GM19328 (cell line): ENCODE measurements around the gene MYORG.
"Not testable (repeated sequence)": the region's sequence is repeated elsewhere in the genome, so short reads cannot be mapped to it uniquely, and the experiment has no call there.

Source experiments
- ATAC-seq: cut with Tn5 transposase; IDR thresholded peaks from one replicate; pipeline ENCODE4 v1.9.1; 2021; ENCODE audit warnings: mild to moderate bottlenecking, moderate library complexity; ENCODE audit not compliant: unreplicated experiment

Gene MYORG

GRCh38 chr9:34370335-34370969 lies 6.2 kb downstream of the MYORG start:
- ATAC-seq: no peak

- ATAC-seq: no peak
Observed at GRCh38 chr9:34369636-34370035, 7.1 kb downstream of the MYORG start.

GRCh38 chr9:34368796-34369195 lies 7.9 kb downstream of the MYORG start:
- ATAC-seq: not testable (repeated sequence)

- ATAC-seq: not testable (repeated sequence)
Observed at GRCh38 chr9:34367751-34368410, 8.8 kb downstream of the MYORG start.

GRCh38 chr9:34366365-34366764 lies 10.3 kb downstream of the MYORG start:
- ATAC-seq: no peak

GRCh38 chr9:34365282-34365681 lies 11.4 kb downstream of the MYORG start:
- ATAC-seq: no peak

GRCh38 chr9:34363619-34364351 lies 12.9 kb downstream of the MYORG start:
- no peak for ATAC-seq

- no peak for ATAC-seq
Observed at GRCh38 chr9:34362614-34363214, 14.0 kb downstream of the MYORG start.

GRCh38 chr9:34352957-34353356 lies 23.7 kb downstream of the MYORG start:
- ATAC-seq: not testable (repeated sequence)

GRCh38 chr9:34352122-34352652 lies 24.5 kb downstream of the MYORG start:
- not testable (repeated sequence) for ATAC-seq

- ATAC-seq: no peak
Observed at GRCh38 chr9:34349324-34349723, 27.4 kb downstream of the MYORG start.

- no peak for ATAC-seq
Observed at GRCh38 chr9:34347800-34348158, 28.9 kb downstream of the MYORG start.

GRCh38 chr9:34346873-34347799 lies 29.6 kb downstream of the MYORG start:
- ATAC-seq: no peak

GRCh38 chr9:34343605-34344004 lies 33.1 kb downstream of the MYORG start:
- ATAC-seq: no peak

- ATAC-seq: no peak
Observed at GRCh38 chr9:34343090-34343489, 33.6 kb downstream of the MYORG start.

GRCh38 chr9:34341659-34342295 lies 34.9 kb downstream of the MYORG start:
- ATAC-seq: no peak

- no peak for ATAC-seq
Observed at GRCh38 chr9:34338665-34339385, 37.9 kb downstream of the MYORG start.

- ATAC-seq: not testable (repeated sequence)
Observed at GRCh38 chr9:34338079-34338478, 38.6 kb downstream of the MYORG start.

- ATAC-seq: no peak
Observed at GRCh38 chr9:34337403-34337802, 39.3 kb downstream of the MYORG start.
